HepG2 (cell line): Measurements from ENCODE around the gene ZSCAN21. TPM values are rescaled to one million over a fixed set of nuclear protein-coding genes. Genes with fewer than 3 reads are reported as not detected.

Experiments
- GZF1 ChIP-seq: sonication (generic); formaldehyde crosslinking; IDR thresholded peaks from 2 replicates; pipeline ENCODE4 v1.5.1; 2020; ENCODE audit warnings: mild to moderate bottlenecking, missing genetic modification reagents
- MAFK ChIP-seq, 2 experiments: IDR thresholded peaks in 1 of 2; conservative IDR thresholded peaks in 1 of 2; 2 replicates each; pipeline ENCODE4 v1.6.1; 2011; ENCODE audit warnings: improper control_type of control experiment in 2 of 2, low read length in 2 of 2
- NKX3-1 ChIP-seq: sonication (generic); formaldehyde crosslinking; IDR thresholded peaks from 2 replicates; pipeline ENCODE4 v1.5.0; 2020; ENCODE audit warnings: missing genetic modification reagents
- RNF2 ChIP-seq: fragments of 450-650 bp; conservative IDR thresholded peaks from 2 replicates; pipeline ENCODE4 v1.6.1; 2016; ENCODE audit warnings: low read depth
- SNAI1 ChIP-seq: sonication (generic); formaldehyde crosslinking; IDR thresholded peaks from 2 replicates; pipeline ENCODE4 v1.5.0; 2020; ENCODE audit warnings: mild to moderate bottlenecking, missing genetic modification reagents, borderline replicate concordance
- TOPORS ChIP-seq: sonication (generic); formaldehyde crosslinking; IDR thresholded peaks from 2 replicates; pipeline ENCODE4 v1.8.0; 2023; ENCODE audit warnings: mild to moderate bottlenecking, missing genetic modification reagents
- ZNF44 ChIP-seq: sonication (generic); formaldehyde crosslinking; IDR thresholded peaks from 2 replicates; pipeline ENCODE4 v1.5.1; 2020; ENCODE audit warnings: mild to moderate bottlenecking, missing genetic modification reagents
- ZNF550 ChIP-seq: sonication (generic); formaldehyde crosslinking; IDR thresholded peaks from 2 replicates; pipeline ENCODE4 v1.4.0; 2020; ENCODE audit warnings: mild to moderate bottlenecking, missing genetic modification reagents, borderline replicate concordance
- ZNF792 ChIP-seq: IDR thresholded peaks from 2 replicates; pipeline ENCODE4 v1.6.1; 2016
- polyA plus RNA-seq, 8 experiments: library from polyadenylated mRNA; depleted of rRNA in 3 of 8; stranded (reverse) in 7 of 8; unstranded in 1 of 8; fragments of >200 nt; fragmentation: Illumina TruSeq in 4 of 8; extraction: Trizol in 4 of 8; gene quantifications; 2 replicates each; pipeline versions ENCODE4 v1.2.1 to v1.2.3, GENCODE V29; 2011 to 2016; ENCODE audit warnings: low read depth in 4 of 8, missing spikeins in 1 of 8, mixed read lengths in 1 of 8; ENCODE audit not compliant: insufficient read depth in 1 of 8
- total RNA-seq, 5 experiments: library from RNA; depleted of rRNA; stranded (reverse); fragments of >200 nt; fragmentation: Illumina TruSeq; extraction: Trizol; gene quantifications; 2 replicates each; pipeline ENCODE4 v1.2.3, GENCODE V29; 2016; ENCODE audit warnings: low read depth in 1 of 5
- TF ChIP-seq, protein P1 (sequence below): IDR thresholded peaks from 2 replicates; pipeline ENCODE4 v1.6.1; 2016; ENCODE audit warnings: low read depth, missing genetic modification reagents, missing compliant biosample characterization
- TF ChIP-seq, protein P2 (sequence below): sonication (generic); formaldehyde crosslinking; IDR thresholded peaks from 2 replicates; pipeline ENCODE4 v1.5.0; 2020; ENCODE audit warnings: missing genetic modification reagents, mild to moderate bottlenecking, borderline replicate concordance
- TF ChIP-seq, protein P3 (sequence below): sonication (generic); formaldehyde crosslinking; IDR thresholded peaks from 2 replicates; pipeline ENCODE4 v1.4.0; 2020; ENCODE audit warnings: missing genetic modification reagents, borderline replicate concordance
- TF ChIP-seq, protein P4 (sequence below): sonication (generic); IDR thresholded peaks from 2 replicates; pipeline ENCODE4 v1.6.1; 2016; ENCODE audit warnings: low read depth, borderline replicate concordance
- TF ChIP-seq, protein P5 (sequence below): sonication (generic); formaldehyde crosslinking; IDR thresholded peaks from 2 replicates; pipeline ENCODE4 v1.8.0; 2022; ENCODE audit warnings: mild to moderate bottlenecking, missing genetic modification reagents, moderate library complexity
- TF ChIP-seq, protein P6 (sequence below): IDR thresholded peaks from 2 replicates; pipeline ENCODE4 v1.6.1; 2016; ENCODE audit warnings: low read depth, borderline replicate concordance

The ZSCAN21 gene
- total and polyA plus RNA-seq, 2 of the 13 experiments (the other 11 are each of a cell fraction or from before 2014, with no cell fraction given): 7.0 to 10.0 TPM

DNA sequence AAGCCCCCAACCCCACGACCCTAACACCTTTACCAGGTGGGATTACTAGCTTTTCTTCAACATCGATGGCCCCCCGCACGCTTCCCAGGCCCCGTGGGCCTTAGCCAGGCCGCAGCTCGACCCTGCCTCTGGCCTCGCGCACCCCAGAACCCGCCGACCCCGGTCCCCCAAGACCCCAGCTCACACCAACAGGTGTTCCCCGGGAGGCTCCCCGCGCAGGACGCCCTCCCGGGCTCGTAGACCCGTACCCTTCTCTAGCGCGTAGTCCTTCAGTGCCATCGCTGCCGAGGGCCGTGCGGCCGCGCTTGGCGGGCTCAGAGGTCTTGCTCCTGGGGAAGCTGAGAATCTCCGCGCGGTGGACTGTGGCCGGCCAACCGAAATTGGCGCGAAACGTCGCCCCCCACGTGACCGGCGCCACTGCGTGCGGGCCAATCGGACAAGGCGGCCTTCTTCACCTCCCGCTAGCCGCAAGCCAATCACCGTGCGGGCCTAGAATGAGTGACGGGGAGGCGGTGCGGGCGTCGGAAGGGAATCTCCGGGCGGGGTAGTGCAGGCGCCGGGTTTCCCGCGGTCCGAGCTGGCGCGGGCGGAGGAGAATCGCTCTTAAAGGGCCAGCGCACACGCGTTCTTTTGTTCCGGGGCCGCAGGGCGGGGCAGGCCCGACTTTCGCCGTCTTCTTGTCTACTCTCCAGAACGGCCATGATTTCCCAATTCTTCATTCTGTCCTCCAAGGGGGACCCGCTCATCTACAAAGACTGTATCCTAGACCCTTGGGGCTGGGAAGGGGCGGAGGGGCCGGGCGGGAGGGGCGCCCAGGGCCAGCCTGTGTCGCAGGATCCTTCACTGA lies 51.7 kb downstream of the ZSCAN21 start, which contains the start of the genes AP4M1 and MCM7 (continued):
- TF ChIP-seq SNAI1 (CRISPR knock-in tag): peak; percentile 69; the same call in 1 of the 2 replicates
- TF ChIP-seq ZNF550: no peak
- peak; percentile 77; the same call in 1 of the 2 replicates for TF ChIP-seq GZF1 (CRISPR knock-in tag)
- peak; percentile 66; the same call in 1 of the 2 replicates for TF ChIP-seq RNF2
- TF ChIP-seq MAFK (conservative IDR thresholded peaks at IDR 0.05 in 1 of 2, IDR thresholded peaks at IDR 0.05 in 1 of 2; ENCODE audit: low read length in 2 of 2): no peak
- TF ChIP-seq ZNF44 (CRISPR knock-in tag): peak; percentile 72
- TF ChIP-seq NKX3-1 (CRISPR knock-in tag): peak; percentile 65; the same call in 1 of the 2 replicates
- no peak; the same call in none of the 2 replicates for TF ChIP-seq ZNF792 (CRISPR knock-in tag)
- TF ChIP-seq, protein P1, sequence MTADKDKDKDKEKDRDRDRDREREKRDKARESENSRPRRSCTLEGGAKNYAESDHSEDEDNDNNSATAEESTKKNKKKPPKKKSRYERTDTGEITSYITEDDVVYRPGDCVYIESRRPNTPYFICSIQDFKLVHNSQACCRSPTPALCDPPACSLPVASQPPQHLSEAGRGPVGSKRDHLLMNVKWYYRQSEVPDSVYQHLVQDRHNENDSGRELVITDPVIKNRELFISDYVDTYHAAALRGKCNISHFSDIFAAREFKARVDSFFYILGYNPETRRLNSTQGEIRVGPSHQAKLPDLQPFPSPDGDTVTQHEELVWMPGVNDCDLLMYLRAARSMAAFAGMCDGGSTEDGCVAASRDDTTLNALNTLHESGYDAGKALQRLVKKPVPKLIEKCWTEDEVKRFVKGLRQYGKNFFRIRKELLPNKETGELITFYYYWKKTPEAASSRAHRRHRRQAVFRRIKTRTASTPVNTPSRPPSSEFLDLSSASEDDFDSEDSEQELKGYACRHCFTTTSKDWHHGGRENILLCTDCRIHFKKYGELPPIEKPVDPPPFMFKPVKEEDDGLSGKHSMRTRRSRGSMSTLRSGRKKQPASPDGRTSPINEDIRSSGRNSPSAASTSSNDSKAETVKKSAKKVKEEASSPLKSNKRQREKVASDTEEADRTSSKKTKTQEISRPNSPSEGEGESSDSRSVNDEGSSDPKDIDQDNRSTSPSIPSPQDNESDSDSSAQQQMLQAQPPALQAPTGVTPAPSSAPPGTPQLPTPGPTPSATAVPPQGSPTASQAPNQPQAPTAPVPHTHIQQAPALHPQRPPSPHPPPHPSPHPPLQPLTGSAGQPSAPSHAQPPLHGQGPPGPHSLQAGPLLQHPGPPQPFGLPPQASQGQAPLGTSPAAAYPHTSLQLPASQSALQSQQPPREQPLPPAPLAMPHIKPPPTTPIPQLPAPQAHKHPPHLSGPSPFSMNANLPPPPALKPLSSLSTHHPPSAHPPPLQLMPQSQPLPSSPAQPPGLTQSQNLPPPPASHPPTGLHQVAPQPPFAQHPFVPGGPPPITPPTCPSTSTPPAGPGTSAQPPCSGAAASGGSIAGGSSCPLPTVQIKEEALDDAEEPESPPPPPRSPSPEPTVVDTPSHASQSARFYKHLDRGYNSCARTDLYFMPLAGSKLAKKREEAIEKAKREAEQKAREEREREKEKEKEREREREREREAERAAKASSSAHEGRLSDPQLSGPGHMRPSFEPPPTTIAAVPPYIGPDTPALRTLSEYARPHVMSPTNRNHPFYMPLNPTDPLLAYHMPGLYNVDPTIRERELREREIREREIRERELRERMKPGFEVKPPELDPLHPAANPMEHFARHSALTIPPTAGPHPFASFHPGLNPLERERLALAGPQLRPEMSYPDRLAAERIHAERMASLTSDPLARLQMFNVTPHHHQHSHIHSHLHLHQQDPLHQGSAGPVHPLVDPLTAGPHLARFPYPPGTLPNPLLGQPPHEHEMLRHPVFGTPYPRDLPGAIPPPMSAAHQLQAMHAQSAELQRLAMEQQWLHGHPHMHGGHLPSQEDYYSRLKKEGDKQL: no peak
- TF ChIP-seq, protein P2, sequence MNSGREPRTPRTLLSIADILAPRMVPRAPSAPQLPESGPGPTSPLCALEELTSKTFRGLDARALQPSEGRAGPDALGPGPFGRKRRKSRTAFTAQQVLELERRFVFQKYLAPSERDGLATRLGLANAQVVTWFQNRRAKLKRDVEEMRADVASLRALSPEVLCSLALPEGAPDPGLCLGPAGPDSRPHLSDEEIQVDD (CRISPR knock-in tag): 0 out of 2 replicates have a peak, but pooled peaks have one; percentile 29
- TF ChIP-seq TOPORS: peak; percentile 70; the same call in 1 of the 2 replicates
- TF ChIP-seq, protein P3, sequence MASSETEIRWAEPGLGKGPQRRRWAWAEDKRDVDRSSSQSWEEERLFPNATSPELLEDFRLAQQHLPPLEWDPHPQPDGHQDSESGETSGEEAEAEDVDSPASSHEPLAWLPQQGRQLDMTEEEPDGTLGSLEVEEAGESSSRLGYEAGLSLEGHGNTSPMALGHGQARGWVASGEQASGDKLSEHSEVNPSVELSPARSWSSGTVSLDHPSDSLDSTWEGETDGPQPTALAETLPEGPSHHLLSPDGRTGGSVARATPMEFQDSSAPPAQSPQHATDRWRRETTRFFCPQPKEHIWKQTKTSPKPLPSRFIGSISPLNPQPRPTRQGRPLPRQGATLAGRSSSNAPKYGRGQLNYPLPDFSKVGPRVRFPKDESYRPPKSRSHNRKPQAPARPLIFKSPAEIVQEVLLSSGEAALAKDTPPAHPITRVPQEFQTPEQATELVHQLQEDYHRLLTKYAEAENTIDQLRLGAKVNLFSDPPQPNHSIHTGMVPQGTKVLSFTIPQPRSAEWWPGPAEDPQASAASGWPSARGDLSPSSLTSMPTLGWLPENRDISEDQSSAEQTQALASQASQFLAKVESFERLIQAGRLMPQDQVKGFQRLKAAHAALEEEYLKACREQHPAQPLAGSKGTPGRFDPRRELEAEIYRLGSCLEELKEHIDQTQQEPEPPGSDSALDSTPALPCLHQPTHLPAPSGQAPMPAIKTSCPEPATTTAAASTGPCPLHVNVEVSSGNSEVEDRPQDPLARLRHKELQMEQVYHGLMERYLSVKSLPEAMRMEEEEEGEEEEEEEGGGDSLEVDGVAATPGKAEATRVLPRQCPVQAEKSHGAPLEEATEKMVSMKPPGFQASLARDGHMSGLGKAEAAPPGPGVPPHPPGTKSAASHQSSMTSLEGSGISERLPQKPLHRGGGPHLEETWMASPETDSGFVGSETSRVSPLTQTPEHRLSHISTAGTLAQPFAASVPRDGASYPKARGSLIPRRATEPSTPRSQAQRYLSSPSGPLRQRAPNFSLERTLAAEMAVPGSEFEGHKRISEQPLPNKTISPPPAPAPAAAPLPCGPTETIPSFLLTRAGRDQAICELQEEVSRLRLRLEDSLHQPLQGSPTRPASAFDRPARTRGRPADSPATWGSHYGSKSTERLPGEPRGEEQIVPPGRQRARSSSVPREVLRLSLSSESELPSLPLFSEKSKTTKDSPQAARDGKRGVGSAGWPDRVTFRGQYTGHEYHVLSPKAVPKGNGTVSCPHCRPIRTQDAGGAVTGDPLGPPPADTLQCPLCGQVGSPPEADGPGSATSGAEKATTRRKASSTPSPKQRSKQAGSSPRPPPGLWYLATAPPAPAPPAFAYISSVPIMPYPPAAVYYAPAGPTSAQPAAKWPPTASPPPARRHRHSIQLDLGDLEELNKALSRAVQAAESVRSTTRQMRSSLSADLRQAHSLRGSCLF (CRISPR knock-in tag): 0 out of 2 replicates have a peak, but pooled peaks have one; percentile 76
- TF ChIP-seq, protein P4, sequence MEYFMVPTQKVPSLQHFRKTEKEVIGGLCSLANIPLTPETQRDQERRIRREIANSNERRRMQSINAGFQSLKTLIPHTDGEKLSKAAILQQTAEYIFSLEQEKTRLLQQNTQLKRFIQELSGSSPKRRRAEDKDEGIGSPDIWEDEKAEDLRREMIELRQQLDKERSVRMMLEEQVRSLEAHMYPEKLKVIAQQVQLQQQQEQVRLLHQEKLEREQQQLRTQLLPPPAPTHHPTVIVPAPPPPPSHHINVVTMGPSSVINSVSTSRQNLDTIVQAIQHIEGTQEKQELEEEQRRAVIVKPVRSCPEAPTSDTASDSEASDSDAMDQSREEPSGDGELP: peak; percentile 12; the same call in 1 of the 2 replicates
- TF ChIP-seq, protein P5, sequence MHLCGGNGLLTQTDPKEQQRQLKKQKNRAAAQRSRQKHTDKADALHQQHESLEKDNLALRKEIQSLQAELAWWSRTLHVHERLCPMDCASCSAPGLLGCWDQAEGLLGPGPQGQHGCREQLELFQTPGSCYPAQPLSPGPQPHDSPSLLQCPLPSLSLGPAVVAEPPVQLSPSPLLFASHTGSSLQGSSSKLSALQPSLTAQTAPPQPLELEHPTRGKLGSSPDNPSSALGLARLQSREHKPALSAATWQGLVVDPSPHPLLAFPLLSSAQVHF (CRISPR knock-in tag): peak; percentile 69
- TF ChIP-seq, protein P6, sequence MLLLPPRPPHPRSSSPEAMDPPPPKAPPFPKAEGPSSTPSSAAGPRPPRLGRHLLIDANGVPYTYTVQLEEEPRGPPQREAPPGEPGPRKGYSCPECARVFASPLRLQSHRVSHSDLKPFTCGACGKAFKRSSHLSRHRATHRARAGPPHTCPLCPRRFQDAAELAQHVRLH (CRISPR knock-in tag): no peak
